ENCODE results near the gene PAN3.

GRCh38 chr13:28314879-28315278 lies 176.5 kb downstream of the PAN3 start:
- TF ChIP-seq GATA2 (IDR thresholded peaks at IDR 0.05; ENCODE audit: low read depth, low read length) (no peak), GATA3 (IDR thresholded peaks at IDR 0.05; ENCODE audit: low read depth, low read length) (no peak)

Data from SH-SY5Y (cell line).